Osteoblast (primary cell): ENCODE results near the gene WIPF3. TPM values are rescaled to one million over a fixed set of nuclear protein-coding genes. Genes with fewer than 3 reads are reported as not detected.

Experiments
- DNase-seq: peaks from one replicate; pipeline ENCODE4 v3.0.0; 2011; ENCODE audit warnings: low spot score, mixed read lengths; ENCODE audit not compliant: insufficient read length; ENCODE audit errors: missing footprints
- H2AFZ ChIP-seq: 2 replicates; pipeline ENCODE4 v1.6.0; 2011; ENCODE audit warnings: mild to moderate bottlenecking, low read length
- H3K27ac ChIP-seq: 2 replicates; pipeline ENCODE4 v1.5.1; 2011; ENCODE audit warnings: mild to moderate bottlenecking, low read depth, low read length, moderate library complexity
- H3K27me3 ChIP-seq: 2 replicates; pipeline ENCODE4 v1.6.0; 2012; ENCODE audit warnings: mild to moderate bottlenecking, control low read depth, inconsistent platforms, low read length, moderate library complexity; ENCODE audit not compliant: insufficient read depth
- H3K36me3 ChIP-seq: 2 replicates; pipeline ENCODE4 v1.5.1; 2011; ENCODE audit warnings: mild to moderate bottlenecking, low read length, control low read depth, moderate library complexity; ENCODE audit not compliant: insufficient read depth
- H3K4me1 ChIP-seq: 2 replicates; pipeline ENCODE4 v1.5.1; 2011; ENCODE audit warnings: mild to moderate bottlenecking, low read length, control low read depth, moderate library complexity; ENCODE audit not compliant: insufficient read depth
- H3K4me2 ChIP-seq: 2 replicates; pipeline ENCODE4 v1.6.0; 2011; ENCODE audit warnings: mild to moderate bottlenecking, low read length; ENCODE audit not compliant: insufficient read depth
- H3K4me3 ChIP-seq: fragments of 200-600 bp; sonication (generic); 3 replicates; pipeline ENCODE4 v1.5.1; 2012; ENCODE audit warnings: mild to moderate bottlenecking, low read length, inconsistent platforms; ENCODE audit not compliant: insufficient read depth
- H3K79me2 ChIP-seq: 2 replicates; pipeline ENCODE4 v1.6.0; 2012; ENCODE audit warnings: mild to moderate bottlenecking, low read length, control low read depth, inconsistent platforms; ENCODE audit not compliant: insufficient read depth
- H3K9me3 ChIP-seq: 2 replicates; pipeline ENCODE4 v1.5.1; 2011; ENCODE audit warnings: low read depth, low read length, control low read depth
- H4K20me1 ChIP-seq: 2 replicates; pipeline ENCODE4 v1.6.0; 2012; ENCODE audit warnings: mild to moderate bottlenecking, low read length, control low read depth; ENCODE audit not compliant: insufficient read depth
- CTCF ChIP-seq: IDR thresholded peaks from 2 replicates; pipeline ENCODE4 v1.5.1; 2011; ENCODE audit warnings: mild to moderate bottlenecking, low read depth, low read length, moderate library complexity; ENCODE audit errors: extremely low read depth
- total RNA-seq: library from RNA; depleted of rRNA; stranded (reverse); fragments of >200 nt; gene quantifications from 2 replicates; pipeline ENCODE4 v1.2.3, GENCODE V29; 2012

The WIPF3 gene
- total RNA-seq, 1 donor: not detected

GRCh38 chr7:29812185-29812876 lies 6.0 kb downstream of the WIPF3 start:
- Histone ChIP-seq H3K4me2 (no peak overlapping the region), H2AFZ (no peak overlapping the region), H3K79me2 (no peaks in the 10 kb centered on the region), H3K4me1 (no peaks in the 10 kb centered on the region), H3K9me3 (no peaks in the 10 kb centered on the region), H3K27ac (no peak overlapping the region), H3K36me3 (no peaks in the 10 kb centered on the region), H4K20me1 (no peaks in the 10 kb centered on the region), H3K27me3 (peaks cover 71% of the 10 kb centered on the region), H3K4me3 (no peak overlapping the region)
- no peak for TF ChIP-seq CTCF
- no peak for DNase-seq

GRCh38 chr7:29815181-29816105 lies 9.1 kb downstream of the WIPF3 start:
- H3K36me3 ChIP-seq: no peaks in the 10 kb centered on the region
- DNase-seq: no peak
- no peaks in the 10 kb centered on the region for H3K9me3 ChIP-seq
- H3K4me3 ChIP-seq: no peak overlapping the region
- H3K27me3 ChIP-seq: peaks cover 48% of the 10 kb centered on the region
- no peak overlapping the region for H3K4me2 ChIP-seq
- no peak for TF ChIP-seq CTCF
- H2AFZ ChIP-seq: no peak overlapping the region
- no peaks in the 10 kb centered on the region for H3K79me2 ChIP-seq
- H4K20me1 ChIP-seq: no peaks in the 10 kb centered on the region
- H3K4me1 ChIP-seq: no peaks in the 10 kb centered on the region
- H3K27ac ChIP-seq: no peak overlapping the region

- no peak for DNase-seq
- H3K4me3 ChIP-seq: no peak overlapping the region
- TF ChIP-seq CTCF: no peak
- H3K27ac ChIP-seq: no peak overlapping the region
- no peak overlapping the region for H2AFZ ChIP-seq
- H4K20me1 ChIP-seq: no peaks in the 10 kb centered on the region
- no peaks in the 10 kb centered on the region for H3K36me3 ChIP-seq
- H3K9me3 ChIP-seq: no peaks in the 10 kb centered on the region
- peaks cover 23% of the 10 kb centered on the region for H3K27me3 ChIP-seq
- H3K79me2 ChIP-seq: no peaks in the 10 kb centered on the region
- no peaks in the 10 kb centered on the region for H3K4me1 ChIP-seq
- H3K4me2 ChIP-seq: no peak overlapping the region
Measured at GRCh38 chr7:29818308-29818707, 12.0 kb downstream of the WIPF3 start.
